ENCODE data around the gene CELSR3. TPM values are rescaled to one million over a fixed set of nuclear protein-coding genes. Genes with fewer than 3 reads are reported as not detected.
A peak's percentile ranks its signal among the peaks of the same experiment; 100 is the strongest.

Gene CELSR3
- total and polyA plus RNA-seq, 3 experiments from 2014 or later: 0.41 to 19.3 (median 19.3) TPM

DNA sequence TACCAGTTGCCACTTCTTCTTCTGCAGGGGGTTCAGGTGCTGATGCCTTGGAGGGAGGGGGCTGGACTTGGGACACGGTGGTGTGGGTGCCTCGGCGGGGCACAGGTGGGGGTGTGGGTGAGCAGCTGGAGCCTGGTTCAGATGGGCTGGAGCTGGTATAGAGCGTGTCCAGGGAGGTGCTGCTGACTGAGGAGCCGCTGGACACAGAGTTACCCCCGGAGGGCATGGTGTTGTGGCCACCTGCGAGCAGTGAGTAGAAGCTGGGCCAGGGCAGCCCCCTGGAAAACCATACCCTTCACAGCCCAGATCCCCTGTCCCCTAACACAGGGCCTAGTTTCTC, 18.8 kb upstream of the CELSR3 start:
- peaks cover 5% of the 10 kb centered on the region for H3K36me3 ChIP-seq (ENCODE audit: insufficient read depth, low read length)
- ChIA-PET CTCF (no interaction called here), POLR2A (no interaction called here)
- no peak overlapping the region for H3K4me3 ChIP-seq (ENCODE audit: low read length)
- H3K9me3 ChIP-seq (ENCODE audit: low read length): no peaks in the 10 kb centered on the region
- peaks cover 7 to 58% (median 10%) of the 10 kb centered on the region in 3 donors for H3K36me3 Mint-ChIP-seq
- no peaks in the 10 kb centered on the region for H3K9me3 Mint-ChIP-seq
- no peak overlapping the region for H3K27ac ChIP-seq (ENCODE audit: low read depth, low read length)
- no peak for DNase-seq
- no peaks in the 10 kb centered on the region for H3K27me3 Mint-ChIP-seq
- H3K4me3 Mint-ChIP-seq: no peak overlapping the region
- no peaks in the 10 kb centered on the region for H3K27me3 ChIP-seq (ENCODE audit: insufficient read depth, low read length, poor library complexity, severe bottlenecking)
- H3K27ac Mint-ChIP-seq: peak overlapping the region in 2 of 8 donors; percentile 27 to 33
- peaks cover 17 to 34% (median 23%) of the 10 kb centered on the region in 3 donors for H3K4me1 Mint-ChIP-seq
- H3K4me1 ChIP-seq (ENCODE audit: insufficient read depth, low read length): peaks cover 16% of the 10 kb centered on the region

- Mint-ChIP-seq H3K36me3 (peaks cover 7 to 61% (median 10%) of the 10 kb centered on the region in 3 donors), H3K27ac (peak overlapping the region in 3 of 8 donors; percentile 33 to 52 (median 48)), H3K27me3 (no peaks in the 10 kb centered on the region), H3K4me3 (peak overlapping the region in 1 of 7 donors; percentile 58), H3K4me1 (peaks cover 15 to 29% (median 18%) of the 10 kb centered on the region in 3 donors), H3K9me3 (no peaks in the 10 kb centered on the region)
- H3K4me3 ChIP-seq (ENCODE audit: low read length): no peak overlapping the region
- POLR2A ChIA-PET: interaction anchor here (0.5 kb wide), 1 partner anchor 278 kb away, joined by 4 read pairs; no protein-coding TSS in a partner anchor
- H3K27ac ChIP-seq (ENCODE audit: low read depth, low read length): no peak overlapping the region
- peaks cover 11% of the 10 kb centered on the region for H3K4me1 ChIP-seq (ENCODE audit: insufficient read depth, low read length)
- CTCF ChIA-PET: interaction anchor here (1.0 kb wide), 1 partner anchor 12 kb away, joined by 3 read pairs; no protein-coding TSS in a partner anchor
- DNase-seq: no peak
- no peaks in the 10 kb centered on the region for H3K9me3 ChIP-seq (ENCODE audit: low read length)
- H3K27me3 ChIP-seq (ENCODE audit: insufficient read depth, low read length, poor library complexity, severe bottlenecking): no peaks in the 10 kb centered on the region
- H3K36me3 ChIP-seq (ENCODE audit: insufficient read depth, low read length): peaks cover 5% of the 10 kb centered on the region
Measured at GRCh38 chr3:48680811-48681540, 18.3 kb upstream of the CELSR3 start.

GRCh38 chr3:48679411-48680391, 17.0 kb upstream of the CELSR3 start:
- CTCF ChIA-PET: interaction anchor here (1.0 kb wide), 1 partner anchor 13 kb away, joined by 3 read pairs; no protein-coding TSS in a partner anchor
- Mint-ChIP-seq H3K4me1 (peaks cover 11 to 20% (median 11%) of the 10 kb centered on the region in 3 donors), H3K9me3 (no peaks in the 10 kb centered on the region), H3K4me3 (no peak overlapping the region), H3K36me3 (peaks cover 7 to 57% (median 10%) of the 10 kb centered on the region in 3 donors), H3K27me3 (no peaks in the 10 kb centered on the region), H3K27ac (no peak overlapping the region)
- H3K4me1 ChIP-seq (ENCODE audit: insufficient read depth, low read length): peaks cover 5% of the 10 kb centered on the region
- H3K36me3 ChIP-seq (ENCODE audit: insufficient read depth, low read length): peaks cover 5% of the 10 kb centered on the region
- H3K27ac ChIP-seq (ENCODE audit: low read depth, low read length): no peak overlapping the region
- no peak overlapping the region for H3K4me3 ChIP-seq (ENCODE audit: low read length)
- POLR2A ChIA-PET: no interaction called here
- no peaks in the 10 kb centered on the region for H3K27me3 ChIP-seq (ENCODE audit: insufficient read depth, low read length, poor library complexity, severe bottlenecking)
- H3K9me3 ChIP-seq (ENCODE audit: low read length): no peaks in the 10 kb centered on the region
- DNase-seq: no peak

GRCh38 chr3:48678566-48679380, 16.1 kb upstream of the CELSR3 start:
- POLR2A ChIA-PET: no interaction called here
- DNase-seq: no peak
- Mint-ChIP-seq H3K27me3 (no peaks in the 10 kb centered on the region), H3K9me3 (no peaks in the 10 kb centered on the region), H3K27ac (peak overlapping the region in 1 of 8 donors; percentile 38), H3K4me3 (no peak overlapping the region), H3K36me3 (peaks cover 7 to 58% (median 10%) of the 10 kb centered on the region in 3 donors), H3K4me1 (peaks cover 3 to 10% (median 3%) of the 10 kb centered on the region in 3 donors)
- CTCF ChIA-PET: no interaction called here
- H3K36me3 ChIP-seq (ENCODE audit: insufficient read depth, low read length): peaks cover 5% of the 10 kb centered on the region
- no peaks in the 10 kb centered on the region for H3K4me1 ChIP-seq (ENCODE audit: insufficient read depth, low read length)
- H3K4me3 ChIP-seq (ENCODE audit: low read length): no peak overlapping the region
- H3K9me3 ChIP-seq (ENCODE audit: low read length): no peaks in the 10 kb centered on the region
- no peak overlapping the region for H3K27ac ChIP-seq (ENCODE audit: low read depth, low read length)
- H3K27me3 ChIP-seq (ENCODE audit: insufficient read depth, low read length, poor library complexity, severe bottlenecking): no peaks in the 10 kb centered on the region

DNA sequence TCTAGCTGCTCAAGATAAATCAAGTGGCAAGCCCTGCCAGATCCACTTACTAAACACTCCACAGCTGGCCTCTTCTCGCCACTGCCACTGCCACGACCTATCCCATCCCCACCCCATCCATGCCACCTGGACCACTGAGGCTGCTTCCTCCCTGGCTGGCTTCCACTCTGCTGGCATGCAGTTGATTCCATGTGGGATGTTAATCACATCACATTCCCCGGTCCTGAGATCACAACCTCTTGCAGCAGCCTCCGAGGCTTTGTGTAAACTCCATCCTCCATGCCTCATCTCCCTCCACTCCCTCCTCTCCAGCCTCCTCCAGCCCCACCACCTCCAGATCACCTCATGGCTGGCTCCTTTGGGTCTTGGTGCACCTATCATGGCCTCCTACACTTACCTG, 15.4 kb upstream of the CELSR3 start:
- Mint-ChIP-seq H3K36me3 (peaks cover 7 to 58% (median 10%) of the 10 kb centered on the region in 3 donors), H3K4me3 (no peak overlapping the region), H3K27ac (peak overlapping the region in 1 of 8 donors; percentile 33), H3K4me1 (peaks cover 0 to 5% (median 0%) of the 10 kb centered on the region in 3 donors), H3K27me3 (no peaks in the 10 kb centered on the region), H3K9me3 (no peaks in the 10 kb centered on the region)
- H3K27ac ChIP-seq (ENCODE audit: low read depth, low read length): no peak overlapping the region
- peaks cover 5% of the 10 kb centered on the region for H3K36me3 ChIP-seq (ENCODE audit: insufficient read depth, low read length)
- no peak for DNase-seq
- ChIA-PET CTCF (no interaction called here), POLR2A (no interaction called here)
- H3K27me3 ChIP-seq (ENCODE audit: insufficient read depth, low read length, poor library complexity, severe bottlenecking): no peaks in the 10 kb centered on the region
- no peaks in the 10 kb centered on the region for H3K4me1 ChIP-seq (ENCODE audit: insufficient read depth, low read length)
- no peaks in the 10 kb centered on the region for H3K9me3 ChIP-seq (ENCODE audit: low read length)
- H3K4me3 ChIP-seq (ENCODE audit: low read length): no peak overlapping the region

GRCh38 chr3:48674505-48674904, 11.8 kb upstream of the CELSR3 start:
- H3K27me3 ChIP-seq (ENCODE audit: insufficient read depth, low read length, poor library complexity, severe bottlenecking): no peaks in the 10 kb centered on the region
- no peak overlapping the region for H3K27ac Mint-ChIP-seq
- POLR2A ChIA-PET: no interaction called here

DNA sequence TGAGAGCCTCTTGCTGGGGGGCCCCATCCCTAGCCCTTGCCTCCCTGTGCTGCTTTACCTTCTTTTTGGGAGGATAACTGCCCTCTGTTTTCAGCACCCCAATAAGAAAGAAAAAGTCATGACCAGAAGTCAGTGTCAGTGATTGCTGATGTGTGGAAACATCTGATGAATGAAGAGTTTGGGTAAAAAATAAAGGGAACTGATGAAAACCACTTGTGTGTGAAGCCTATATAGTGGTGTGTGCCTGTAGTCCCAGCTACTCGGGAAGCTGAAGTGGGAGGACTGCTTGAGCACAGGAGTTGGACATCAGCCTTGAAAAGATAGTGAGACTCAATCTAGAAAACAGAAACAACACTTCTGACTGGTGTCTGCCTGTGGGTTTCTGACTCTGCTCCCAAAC, 9.8 kb upstream of the CELSR3 start:
- H3K4me3 Mint-ChIP-seq: no peak overlapping the region
- Histone ChIP-seq H3K36me3 (ENCODE audit: insufficient read depth, low read length) (no peaks in the 10 kb centered on the region), H3K27me3 (ENCODE audit: insufficient read depth, low read length, poor library complexity, severe bottlenecking) (no peaks in the 10 kb centered on the region), H3K4me3 (ENCODE audit: low read length) (no peak overlapping the region), H3K4me1 (ENCODE audit: insufficient read depth, low read length) (no peaks in the 10 kb centered on the region), H3K27ac (ENCODE audit: low read depth, low read length) (no peak overlapping the region), H3K9me3 (ENCODE audit: low read length) (no peaks in the 10 kb centered on the region)
- peaks cover 0 to 10% (median 0%) of the 10 kb centered on the region in 3 donors for H3K36me3 Mint-ChIP-seq
- no peaks in the 10 kb centered on the region for H3K4me1 Mint-ChIP-seq
- H3K9me3 Mint-ChIP-seq: no peaks in the 10 kb centered on the region
- no peak for DNase-seq
- H3K27me3 Mint-ChIP-seq: no peaks in the 10 kb centered on the region
- no peak overlapping the region for H3K27ac Mint-ChIP-seq
- CTCF ChIA-PET: no interaction called here
- POLR2A ChIA-PET: no interaction called here

More at GRCh38 chr3:48674505-48674904, 11.8 kb upstream of the CELSR3 start:
- Mint-ChIP-seq H3K4me1 (peaks cover 0 to 1% (median 0%) of the 10 kb centered on the region in 3 donors), H3K27me3 (no peaks in the 10 kb centered on the region), H3K9me3 (no peaks in the 10 kb centered on the region), H3K36me3 (peaks cover 0 to 27% (median 5%) of the 10 kb centered on the region in 3 donors), H3K4me3 (no peak overlapping the region)
- Histone ChIP-seq H3K4me1 (ENCODE audit: insufficient read depth, low read length) (no peaks in the 10 kb centered on the region), H3K27ac (ENCODE audit: low read depth, low read length) (no peak overlapping the region), H3K4me3 (ENCODE audit: low read length) (no peak overlapping the region), H3K36me3 (ENCODE audit: insufficient read depth, low read length) (no peaks in the 10 kb centered on the region), H3K9me3 (ENCODE audit: low read length) (no peaks in the 10 kb centered on the region)
- DNase-seq: no peak
- CTCF ChIA-PET: interaction anchor here (1.8 kb wide), 1 partner anchor 17 kb away, joined by 5 read pairs; no protein-coding TSS in a partner anchor
